Measurements from ENCODE around the gene MAP3K12.

MAP3K12 gene

GRCh38 chr12:53507603-53507885 is 8.3 kb upstream of the MAP3K12 start:
- no peak for DNase-seq (ENCODE audit: low read depth)

- DNase-seq (ENCODE audit: low read depth): no peak
Measured at GRCh38 chr12:53506881-53507602, 7.8 kb upstream of the MAP3K12 start, which contains the start of gene NPFF. TSS of gene NPFF (minus strand) at chr12:53507484. CDS start at chr12:53507474, 10 bp downstream.

- DNase-seq (ENCODE audit: low read depth): no peak
Measured at GRCh38 chr12:53506450-53506785, 7.2 kb upstream of the MAP3K12 start.

- DNase-seq (ENCODE audit: low read depth): no peak
Measured at GRCh38 chr12:53505555-53506449, 6.5 kb upstream of the MAP3K12 start.

- no peak for DNase-seq (ENCODE audit: low read depth)
Measured at GRCh38 chr12:53505086-53505485, 5.8 kb upstream of the MAP3K12 start.

- DNase-seq (ENCODE audit: low read depth): no peak
Measured at GRCh38 chr12:53504004-53504920, 5.0 kb upstream of the MAP3K12 start.

- DNase-seq (ENCODE audit: low read depth): no peak
Measured at GRCh38 chr12:53502983-53503728, 3.9 kb upstream of the MAP3K12 start.

- no peak for DNase-seq (ENCODE audit: low read depth)
Measured at GRCh38 chr12:53502331-53502730, 3.1 kb upstream of the MAP3K12 start.

GRCh38 chr12:53501615-53502181 is 2.4 kb upstream of the MAP3K12 start:
- no peak for DNase-seq (ENCODE audit: low read depth)

GRCh38 chr12:53500776-53501614 is 1.7 kb upstream of the MAP3K12 start, which contains the start of gene TARBP2:
TSS of gene TARBP2 (plus strand) at chr12:53501283. CDS start at chr12:53501409, 126 bp downstream.
- peak; percentile 92 for DNase-seq (ENCODE audit: low read depth)

GRCh38 chr12:53500142-53500775 is 1.0 kb upstream of the MAP3K12 start:
- DNase-seq (ENCODE audit: low read depth): no peak

GRCh38 chr12:53498235-53498630 is 1.0 kb downstream of the MAP3K12 start:
- DNase-seq (ENCODE audit: low read depth): no peak

- DNase-seq (ENCODE audit: low read depth): no peak
Measured at GRCh38 chr12:53497461-53497860, 1.8 kb downstream of the MAP3K12 start.

- no peak for DNase-seq (ENCODE audit: low read depth)
Measured at GRCh38 chr12:53496752-53497032, 2.6 kb downstream of the MAP3K12 start.

- DNase-seq (ENCODE audit: low read depth): no peak
Measured at GRCh38 chr12:53495903-53496751, 3.1 kb downstream of the MAP3K12 start.

GRCh38 chr12:53493610-53494391 is 5.5 kb downstream of the MAP3K12 start:
- DNase-seq (ENCODE audit: low read depth): no peak

GRCh38 chr12:53492830-53493609 is 6.2 kb downstream of the MAP3K12 start:
- peak; percentile 83 for DNase-seq (ENCODE audit: low read depth)
